Measurements from ENCODE around the gene SLX9.

- no peak for TF ChIP-seq EZH2 (IDR thresholded peaks at IDR 0.05; ENCODE audit: insufficient read depth, poor library complexity, severe bottlenecking)
- TF ChIP-seq EZH2phosphoT487 (IDR thresholded peaks at IDR 0.05; ENCODE audit: insufficient read depth, low read depth) = no peak
These were observed 9.9 kb upstream of the SLX9 start for GRCh38 chr21:44929799-44930542.

Data from GM23248 (cell line).